ENCODE measurements around the gene ZNF511.

DNA sequence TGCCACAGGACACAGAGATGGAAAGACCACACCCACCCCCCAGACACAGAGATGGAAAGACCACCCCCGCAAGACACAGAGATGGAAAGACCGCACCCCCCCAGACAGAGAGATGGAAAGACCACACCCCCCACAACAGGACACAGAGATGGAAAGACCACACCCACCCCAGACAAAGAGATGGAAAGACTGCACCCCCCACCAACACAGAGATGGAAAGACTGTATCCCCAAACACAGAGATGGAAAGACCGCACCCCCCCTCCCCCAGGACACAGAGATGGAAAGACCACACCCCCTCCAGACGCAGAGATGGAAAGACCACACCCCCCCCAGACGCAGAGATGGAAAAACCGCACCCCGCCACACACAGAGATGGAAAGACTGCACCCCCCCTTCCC, 8.0 kb downstream of the ZNF511 start:
- no peak for TF ChIP-seq CTCF (IDR thresholded peaks at IDR 0.05)
- TF ChIP-seq KAT7 (CRISPR knock-in tag; IDR thresholded peaks at IDR 0.05; ENCODE audit: borderline replicate concordance): no peak
- TF ChIP-seq, protein P1, sequence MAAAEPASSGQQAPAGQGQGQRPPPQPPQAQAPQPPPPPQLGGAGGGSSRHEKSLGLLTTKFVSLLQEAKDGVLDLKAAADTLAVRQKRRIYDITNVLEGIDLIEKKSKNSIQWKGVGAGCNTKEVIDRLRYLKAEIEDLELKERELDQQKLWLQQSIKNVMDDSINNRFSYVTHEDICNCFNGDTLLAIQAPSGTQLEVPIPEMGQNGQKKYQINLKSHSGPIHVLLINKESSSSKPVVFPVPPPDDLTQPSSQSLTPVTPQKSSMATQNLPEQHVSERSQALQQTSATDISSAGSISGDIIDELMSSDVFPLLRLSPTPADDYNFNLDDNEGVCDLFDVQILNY (CRISPR knock-in tag; IDR thresholded peaks at IDR 0.05): no peak
- TF ChIP-seq ESRRA (CRISPR knock-in tag; IDR thresholded peaks at IDR 0.05; ENCODE audit: borderline replicate concordance): no peak
- TF ChIP-seq SMAD3 (CRISPR knock-in tag; IDR thresholded peaks at IDR 0.05; ENCODE audit: borderline replicate concordance): no peak
- no peak for TF ChIP-seq ATF1 (CRISPR knock-in tag; IDR thresholded peaks at IDR 0.05)
- TF ChIP-seq, protein P2, sequence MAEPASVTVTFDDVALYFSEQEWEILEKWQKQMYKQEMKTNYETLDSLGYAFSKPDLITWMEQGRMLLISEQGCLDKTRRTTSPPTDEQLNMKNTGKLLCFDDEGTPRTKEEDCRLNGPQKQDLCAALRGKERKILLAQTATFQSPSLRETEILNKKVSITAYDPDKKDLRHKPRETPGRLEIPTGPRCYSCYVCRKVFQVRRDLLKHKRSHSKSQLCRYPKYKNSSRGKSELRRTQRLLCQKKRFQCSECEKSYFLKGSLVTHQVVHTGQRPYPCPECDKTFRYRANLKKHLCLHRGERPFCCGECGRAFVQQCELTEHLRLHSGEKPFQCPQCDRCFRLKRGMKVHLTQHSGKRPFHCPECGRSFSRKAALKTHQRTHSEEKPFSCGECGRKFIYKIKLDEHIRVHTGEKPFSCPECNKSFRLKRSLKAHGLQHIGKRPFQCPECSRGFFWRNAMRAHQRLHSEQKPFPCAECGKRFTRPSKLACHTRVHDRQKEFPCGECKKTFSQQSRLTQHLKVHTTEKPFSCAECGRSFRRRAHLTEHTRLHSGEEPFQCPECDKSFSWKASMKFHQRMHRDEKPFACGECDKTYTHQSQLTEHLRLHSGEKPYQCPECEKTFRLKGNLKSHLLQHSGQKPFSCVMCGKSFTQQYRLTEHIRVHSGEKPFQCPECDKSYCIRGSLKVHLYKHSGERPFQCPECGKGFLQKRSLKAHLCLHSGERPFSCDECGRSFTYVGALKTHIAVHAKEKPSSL (CRISPR knock-in tag; conservative IDR thresholded peaks at IDR 0.05): no peak
- TF ChIP-seq HMGXB4 (CRISPR knock-in tag; IDR thresholded peaks at IDR 0.05): no peak
- TF ChIP-seq MAX (CRISPR knock-in tag; IDR thresholded peaks at IDR 0.05): no peak
